Measurements from ENCODE around the gene ABCB10.
"Not testable (repeated sequence)": the region's sequence is repeated elsewhere in the genome, so short reads cannot be mapped to it uniquely, and the experiment has no call there.

The ABCB10 gene

GRCh38 chr1:229572286-229572685, 13.8 kb upstream of the ABCB10 start:
- no peak for DNase-seq (ENCODE audit: low read depth)

GRCh38 chr1:229570891-229571516, 12.5 kb upstream of the ABCB10 start:
- no peak for DNase-seq (ENCODE audit: low read depth)

GRCh38 chr1:229570305-229570704, 11.8 kb upstream of the ABCB10 start:
- no peak for DNase-seq (ENCODE audit: low read depth)

GRCh38 chr1:229567109-229567868, 8.8 kb upstream of the ABCB10 start:
- no peak for DNase-seq (ENCODE audit: low read depth)

- DNase-seq (ENCODE audit: low read depth) = peak; percentile 52
Observed at GRCh38 chr1:229563701-229564100, 5.2 kb upstream of the ABCB10 start.

- peak; percentile 49 for DNase-seq (ENCODE audit: low read depth)
Observed at GRCh38 chr1:229563241-229563640, 4.7 kb upstream of the ABCB10 start.

GRCh38 chr1:229562686-229563085, 4.2 kb upstream of the ABCB10 start:
- DNase-seq (ENCODE audit: low read depth) = peak; percentile 24

- DNase-seq (ENCODE audit: low read depth) = no peak
Observed at GRCh38 chr1:229561141-229561540, 2.6 kb upstream of the ABCB10 start.

GRCh38 chr1:229560124-229560523, 1.6 kb upstream of the ABCB10 start:
- DNase-seq (ENCODE audit: low read depth) = not testable (repeated sequence)

GRCh38 chr1:229559336-229559801, 862 bp upstream of the ABCB10 start:
- not testable (repeated sequence) for DNase-seq (ENCODE audit: low read depth)

- peak; percentile 14 for DNase-seq (ENCODE audit: low read depth)
Observed at GRCh38 chr1:229557913-229558414, 543 bp downstream of the ABCB10 start.

GRCh38 chr1:229557200-229557850, 1.2 kb downstream of the ABCB10 start:
- DNase-seq (ENCODE audit: low read depth) = peak; percentile 40

GRCh38 chr1:229554886-229555621, 3.5 kb downstream of the ABCB10 start:
- DNase-seq (ENCODE audit: low read depth) = no peak

- no peak for DNase-seq (ENCODE audit: low read depth)
Observed at GRCh38 chr1:229553621-229554130, 4.8 kb downstream of the ABCB10 start.

- no peak for DNase-seq (ENCODE audit: low read depth)
Observed at GRCh38 chr1:229552732-229553131, 5.8 kb downstream of the ABCB10 start.

- DNase-seq (ENCODE audit: low read depth) = no peak
Observed at GRCh38 chr1:229550812-229551567, 7.5 kb downstream of the ABCB10 start.

GRCh38 chr1:229547542-229547941, 11.0 kb downstream of the ABCB10 start:
- no peak for DNase-seq (ENCODE audit: low read depth)

GRCh38 chr1:229544587-229544986, 13.9 kb downstream of the ABCB10 start:
- DNase-seq (ENCODE audit: low read depth) = no peak

- DNase-seq (ENCODE audit: low read depth) = no peak
Observed at GRCh38 chr1:229539863-229540506, 18.5 kb downstream of the ABCB10 start.

GRCh38 chr1:229538945-229539344, 19.6 kb downstream of the ABCB10 start:
- DNase-seq (ENCODE audit: low read depth) = no peak

- peak; percentile 23 for DNase-seq (ENCODE audit: low read depth)
Observed at GRCh38 chr1:229537894-229538293, 20.6 kb downstream of the ABCB10 start.
